HG03442 (cell line): ENCODE results near the gene TCHP.
"Not testable (repeated sequence)": the region's sequence is repeated elsewhere in the genome, so short reads cannot be mapped to it uniquely, and the experiment has no call there.

ENCODE experiments used
- ATAC-seq: cut with Tn5 transposase; IDR thresholded peaks from one replicate; pipeline ENCODE4 v1.9.1; 2021; ENCODE audit warnings: mild to moderate bottlenecking, moderate library complexity; ENCODE audit not compliant: unreplicated experiment

The TCHP gene

GRCh38 chr12:109905301-109905700 lies 5.2 kb downstream of the TCHP start:
- no peak for ATAC-seq

DNA sequence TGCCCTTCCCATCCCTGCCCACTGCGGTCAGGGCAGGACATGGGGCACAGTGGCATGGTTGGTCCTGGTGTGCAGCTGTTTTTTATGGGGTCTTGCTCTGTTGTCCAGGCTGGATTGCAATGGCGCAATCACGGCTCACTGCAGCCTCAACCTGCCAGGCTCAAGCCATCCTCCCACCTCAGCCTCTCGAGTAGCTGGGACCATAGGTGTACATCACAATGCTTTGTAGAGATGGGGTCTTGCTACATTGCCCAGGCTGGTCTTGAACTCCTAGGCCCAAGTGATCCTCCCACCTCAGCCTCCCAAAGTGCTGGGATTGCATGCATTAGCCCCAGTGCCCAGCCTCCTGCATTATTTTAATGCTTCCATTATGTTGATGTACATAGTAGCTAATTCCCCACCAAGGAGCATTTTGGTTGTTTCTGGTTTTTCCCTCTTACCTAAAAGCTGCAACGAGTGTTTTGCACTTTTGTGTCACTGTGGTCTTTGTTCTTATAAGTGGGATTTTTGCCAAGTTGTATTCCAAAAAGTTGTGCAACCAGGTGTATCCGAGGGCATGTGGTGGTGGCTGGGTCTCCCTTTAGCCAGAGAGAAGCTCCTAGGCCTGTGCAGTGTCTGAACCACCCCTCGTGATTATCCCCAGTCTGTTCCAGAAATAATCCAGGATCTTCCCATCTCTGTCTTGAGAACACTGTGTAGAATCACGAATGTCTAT lies 10.3 kb downstream of the TCHP start:
- no peak for ATAC-seq

GRCh38 chr12:109910969-109911348 lies 10.9 kb downstream of the TCHP start:
- no peak for ATAC-seq

DNA sequence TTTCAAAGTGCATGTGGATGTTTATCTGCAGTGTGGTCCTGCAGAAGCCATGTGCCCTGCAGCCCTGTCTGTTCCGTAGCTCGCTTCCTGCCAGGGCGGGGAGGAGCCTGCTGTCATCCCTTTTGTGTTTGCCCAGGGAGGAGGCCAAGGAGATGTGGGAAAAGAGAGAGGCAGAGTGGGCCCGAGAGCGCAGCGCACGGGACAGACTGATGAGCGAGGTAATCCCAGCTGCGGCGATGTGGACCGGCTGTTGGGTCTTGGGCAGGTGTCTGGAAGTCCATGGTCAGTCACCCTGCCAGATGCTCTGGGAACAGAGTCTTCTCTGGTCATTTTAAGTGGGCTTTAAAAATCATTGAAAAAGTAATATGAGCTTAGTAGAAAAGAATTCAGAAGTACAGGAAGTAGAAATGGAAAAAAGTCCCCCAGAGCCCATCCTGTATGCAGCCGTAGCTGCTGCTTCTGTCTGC lies 12.8 kb downstream of the TCHP start:
- no peak for ATAC-seq

GRCh38 chr12:109914461-109914860 lies 14.4 kb downstream of the TCHP start:
- no peak for ATAC-seq

- no peak for ATAC-seq
These were observed 15.3 kb downstream of the TCHP start for GRCh38 chr12:109915171-109916040.

DNA sequence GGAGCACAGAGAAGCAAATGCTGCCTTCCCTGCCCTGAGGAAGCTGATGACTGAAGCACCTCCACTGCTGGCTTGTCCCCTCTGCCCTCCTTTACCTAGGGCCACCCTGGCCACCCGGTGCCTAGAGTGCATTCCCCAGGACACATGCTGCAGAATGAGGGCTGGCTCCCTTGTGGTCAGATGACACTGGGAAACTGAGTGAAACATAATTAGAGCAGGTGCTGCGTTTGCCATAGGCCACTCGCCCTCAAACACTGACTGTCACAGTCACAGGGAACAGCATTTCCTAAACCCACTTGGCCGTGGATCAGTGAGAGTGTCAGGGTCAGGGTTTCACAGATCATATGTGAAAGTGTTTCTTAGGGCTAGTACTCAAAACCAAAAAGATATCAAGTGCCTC lies 16.0 kb downstream of the TCHP start:
- ATAC-seq = no peak

- ATAC-seq = no peak
These were observed 19.4 kb downstream of the TCHP start for GRCh38 chr12:109919456-109919855.

- ATAC-seq = no peak
These were observed 20.2 kb downstream of the TCHP start for GRCh38 chr12:109920261-109920780.

DNA sequence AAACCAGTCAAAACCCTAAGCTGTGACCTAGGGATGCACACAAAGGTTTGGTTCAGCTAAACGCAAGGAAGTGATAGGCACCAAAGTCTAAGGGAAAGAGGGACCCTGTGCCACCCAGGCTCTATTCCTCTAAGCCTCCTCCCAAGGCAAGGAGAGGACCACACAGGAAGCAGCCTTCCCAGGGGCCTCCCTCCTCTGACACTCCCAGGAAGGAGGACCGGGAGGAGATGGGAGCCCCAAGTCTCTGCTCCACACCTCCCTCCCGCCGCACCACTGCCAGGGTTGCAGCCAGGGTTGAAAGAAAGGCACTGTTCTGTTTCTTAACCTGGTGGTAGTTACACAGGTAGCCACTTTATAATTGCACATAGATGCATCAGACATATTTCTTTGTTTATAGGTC lies 21.9 kb downstream of the TCHP start:
- no peak for ATAC-seq

GRCh38 chr12:109923038-109923437 lies 23.0 kb downstream of the TCHP start:
- ATAC-seq = no peak

GRCh38 chr12:109923481-109924245 lies 23.6 kb downstream of the TCHP start:
- ATAC-seq = no peak

- no peak for ATAC-seq
These were observed 25.2 kb downstream of the TCHP start for GRCh38 chr12:109925185-109925840.

- ATAC-seq = no peak
These were observed 25.9 kb downstream of the TCHP start for GRCh38 chr12:109926016-109926415.

- no peak for ATAC-seq
These were observed 26.6 kb downstream of the TCHP start for GRCh38 chr12:109926488-109927210.

- ATAC-seq = no peak
These were observed 27.5 kb downstream of the TCHP start for GRCh38 chr12:109927622-109928021.

DNA sequence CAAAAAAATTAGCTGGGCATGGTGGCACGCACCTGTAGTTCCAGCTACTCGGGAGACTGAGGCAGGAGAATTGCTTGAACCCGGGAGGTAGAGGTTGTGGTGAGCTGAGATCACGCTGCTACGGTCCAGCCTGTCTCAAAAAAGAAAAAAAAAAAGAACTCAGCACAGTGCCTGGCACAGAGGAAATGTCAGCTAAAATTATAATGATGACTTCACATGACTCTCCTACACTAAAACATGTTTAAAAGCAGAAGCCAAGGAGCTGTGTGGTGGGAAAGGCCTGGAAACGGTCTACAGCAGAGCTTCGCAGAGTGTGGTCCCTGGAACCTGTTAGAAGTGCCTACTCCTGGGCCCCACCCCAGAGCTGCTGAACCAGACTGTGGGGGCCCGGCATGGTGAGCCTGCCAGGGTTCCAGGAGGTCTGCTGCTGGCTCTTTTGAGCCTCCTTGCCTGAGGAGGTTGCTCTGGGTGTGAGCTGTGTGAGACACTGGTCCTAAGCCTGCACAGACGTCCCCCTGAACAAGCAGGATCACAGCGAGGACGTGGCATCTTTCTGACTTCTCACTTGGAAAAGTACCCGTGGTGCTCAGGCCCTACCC lies 28.1 kb downstream of the TCHP start:
- no peak for ATAC-seq

GRCh38 chr12:109929326-109929725 lies 29.3 kb downstream of the TCHP start:
- not testable (repeated sequence) for ATAC-seq

DNA sequence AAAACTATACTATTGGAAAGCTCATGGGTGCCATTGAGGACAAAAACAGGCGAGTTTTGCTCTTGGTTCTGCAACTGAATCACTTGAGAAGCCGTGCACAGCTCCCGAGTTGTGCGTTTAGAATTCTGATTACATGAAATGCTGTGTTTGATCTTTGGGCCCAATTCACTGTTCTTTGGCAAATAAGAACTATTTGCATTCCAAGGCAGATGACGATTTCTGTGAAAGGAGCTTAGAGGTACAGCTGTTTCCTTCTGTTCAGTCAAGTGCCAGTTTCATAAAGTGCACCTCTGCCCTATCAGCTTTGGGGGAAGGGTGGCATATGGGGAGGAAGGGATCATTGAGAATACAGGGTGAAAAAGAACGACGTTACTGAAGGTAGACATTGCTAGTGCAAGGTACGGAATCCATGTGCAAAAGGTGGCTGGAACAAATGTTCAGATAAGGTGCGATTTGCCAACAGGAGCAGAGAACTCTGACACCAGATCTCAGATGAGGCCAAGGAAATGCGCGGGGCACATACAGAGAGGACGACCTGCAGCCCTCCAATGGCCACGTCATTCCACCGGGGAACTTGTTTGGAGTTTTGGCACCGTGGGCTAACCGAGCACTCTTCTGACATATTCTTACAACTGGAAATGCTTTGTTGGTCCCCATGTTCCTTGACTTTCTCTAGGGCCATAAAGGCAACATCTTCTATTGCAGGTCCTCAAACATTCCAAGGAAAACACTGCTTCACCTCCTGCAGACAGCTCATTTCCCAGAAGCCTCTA lies 30.1 kb downstream of the TCHP start:
- ATAC-seq = no peak
